GM19395 (cell line): ENCODE results near the gene CCDC57.
"Not testable (repeated sequence)": the region's sequence is repeated elsewhere in the genome, so short reads cannot be mapped to it uniquely, and the experiment has no call there.

ENCODE experiments used
- ATAC-seq: cut with Tn5 transposase; IDR thresholded peaks from one replicate; pipeline ENCODE4 v1.9.1; 2021; ENCODE audit warnings: mild to moderate bottlenecking, moderate library complexity; ENCODE audit not compliant: unreplicated experiment

Gene CCDC57

DNA sequence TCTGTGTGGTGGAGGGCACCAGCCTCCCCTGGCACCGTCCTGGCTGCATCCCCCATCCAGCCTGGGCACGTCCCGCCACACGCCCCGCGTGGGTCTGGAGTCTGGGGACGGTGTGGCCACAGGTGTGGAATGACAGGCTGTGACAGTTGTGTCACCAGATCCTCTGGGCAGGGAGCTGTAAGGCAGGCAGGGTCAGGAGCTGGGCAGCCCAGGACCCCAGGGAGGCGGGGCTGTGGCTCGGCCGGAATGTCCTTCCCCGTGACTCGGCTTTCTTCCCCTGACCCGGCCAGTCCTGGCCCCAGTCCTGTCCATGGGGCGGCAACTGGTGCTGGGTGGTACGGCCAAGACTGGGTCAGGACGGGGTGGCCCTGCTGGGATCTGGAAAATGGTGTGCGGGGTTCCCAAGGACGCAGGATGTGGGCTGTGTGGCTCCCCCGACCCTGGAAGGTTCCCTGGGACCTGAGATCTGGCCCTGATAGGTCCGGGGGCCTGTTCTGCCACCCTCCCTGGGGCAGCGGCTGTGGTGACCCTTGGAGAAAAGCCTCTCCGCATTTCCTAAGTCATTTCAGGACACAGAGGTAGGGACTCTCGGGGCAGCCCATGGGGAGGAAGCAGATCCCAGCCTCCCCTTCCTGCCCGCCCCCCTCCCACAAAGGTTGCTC, 12.9 kb upstream of the CCDC57 start:
- ATAC-seq: no peak

DNA sequence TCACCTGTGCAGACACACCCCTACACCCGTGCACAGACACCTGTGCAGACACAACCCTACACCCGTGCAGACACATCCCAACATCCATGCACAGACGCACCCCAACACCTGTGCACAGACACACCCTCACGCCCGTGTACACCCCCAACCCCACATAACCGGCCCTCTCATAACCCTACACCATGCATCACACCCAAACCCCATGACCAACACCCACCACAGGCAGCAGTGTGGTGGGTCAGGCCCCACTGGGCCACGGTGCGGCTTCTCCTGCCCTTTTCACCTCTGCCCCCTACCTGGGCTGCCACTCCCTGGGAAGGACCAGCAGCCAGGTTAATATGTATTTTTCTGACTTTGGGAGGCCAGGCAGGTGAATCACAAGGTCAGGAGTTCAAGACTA, 12.0 kb upstream of the CCDC57 start:
- ATAC-seq: no peak

DNA sequence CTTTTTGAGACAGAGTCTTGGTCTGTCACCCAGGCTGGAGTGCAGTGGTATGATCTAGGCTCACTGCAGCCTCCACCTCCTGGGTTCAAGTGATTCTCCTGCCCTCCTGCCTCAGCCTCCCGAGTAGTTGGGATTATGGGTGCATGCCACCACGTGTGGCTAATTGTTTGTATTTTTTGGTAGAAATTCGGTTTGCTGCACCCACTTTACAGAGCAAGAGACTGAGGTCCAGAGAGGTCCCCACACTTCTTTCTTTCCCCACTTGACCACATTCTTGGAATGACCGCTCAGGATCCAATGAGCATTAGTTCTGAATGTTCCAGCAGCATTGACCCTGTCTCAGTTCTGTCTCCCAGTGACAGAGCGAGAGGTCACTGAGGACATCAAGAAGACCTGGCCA, 10.9 kb upstream of the CCDC57 start:
- ATAC-seq: no peak

DNA sequence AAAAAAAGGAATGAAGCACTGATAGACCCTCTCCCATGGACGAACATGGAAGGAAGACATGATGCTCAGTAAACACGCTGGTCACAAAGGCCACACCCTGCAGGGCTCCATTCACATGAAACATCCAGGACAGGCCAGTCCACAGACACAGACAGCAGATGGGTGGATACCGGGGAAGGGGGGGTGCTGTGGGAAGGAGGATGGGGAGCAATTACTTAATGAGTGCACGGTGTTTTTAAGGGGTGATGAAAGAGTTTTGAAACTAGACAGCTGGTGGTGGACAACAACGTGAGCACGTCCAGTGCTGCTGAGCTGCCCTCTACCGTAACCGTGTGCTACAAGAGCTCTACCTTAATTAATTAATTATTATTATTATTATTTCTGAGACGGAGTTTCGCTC, 10.2 kb upstream of the CCDC57 start:
- no peak for ATAC-seq

DNA sequence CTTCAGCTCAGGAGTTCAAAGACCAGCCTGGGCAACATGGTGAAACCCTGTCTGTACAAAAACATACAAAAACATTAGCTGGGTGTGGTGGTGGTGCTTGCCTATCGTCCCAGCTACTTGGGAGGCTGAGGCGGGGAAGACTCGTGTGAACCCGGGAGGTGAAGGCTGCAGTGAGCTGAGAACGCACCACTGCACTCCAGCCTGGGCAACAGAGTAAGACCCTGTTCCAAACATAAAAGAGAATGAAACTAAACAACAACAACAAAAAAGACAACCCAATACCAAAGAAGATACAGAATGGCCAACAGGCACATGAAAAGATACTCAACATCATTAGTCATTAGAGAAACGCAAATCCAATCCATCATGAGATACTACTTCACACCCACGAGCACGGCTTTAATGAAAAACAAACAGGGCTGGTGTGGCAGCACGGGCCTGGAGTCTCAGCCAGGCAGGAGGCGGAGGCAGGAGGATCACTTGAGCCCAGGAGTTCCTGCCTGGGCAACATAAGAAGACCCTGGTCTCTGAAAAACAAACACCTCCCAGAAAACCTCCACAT, 8.8 kb upstream of the CCDC57 start:
- no peak for ATAC-seq

DNA sequence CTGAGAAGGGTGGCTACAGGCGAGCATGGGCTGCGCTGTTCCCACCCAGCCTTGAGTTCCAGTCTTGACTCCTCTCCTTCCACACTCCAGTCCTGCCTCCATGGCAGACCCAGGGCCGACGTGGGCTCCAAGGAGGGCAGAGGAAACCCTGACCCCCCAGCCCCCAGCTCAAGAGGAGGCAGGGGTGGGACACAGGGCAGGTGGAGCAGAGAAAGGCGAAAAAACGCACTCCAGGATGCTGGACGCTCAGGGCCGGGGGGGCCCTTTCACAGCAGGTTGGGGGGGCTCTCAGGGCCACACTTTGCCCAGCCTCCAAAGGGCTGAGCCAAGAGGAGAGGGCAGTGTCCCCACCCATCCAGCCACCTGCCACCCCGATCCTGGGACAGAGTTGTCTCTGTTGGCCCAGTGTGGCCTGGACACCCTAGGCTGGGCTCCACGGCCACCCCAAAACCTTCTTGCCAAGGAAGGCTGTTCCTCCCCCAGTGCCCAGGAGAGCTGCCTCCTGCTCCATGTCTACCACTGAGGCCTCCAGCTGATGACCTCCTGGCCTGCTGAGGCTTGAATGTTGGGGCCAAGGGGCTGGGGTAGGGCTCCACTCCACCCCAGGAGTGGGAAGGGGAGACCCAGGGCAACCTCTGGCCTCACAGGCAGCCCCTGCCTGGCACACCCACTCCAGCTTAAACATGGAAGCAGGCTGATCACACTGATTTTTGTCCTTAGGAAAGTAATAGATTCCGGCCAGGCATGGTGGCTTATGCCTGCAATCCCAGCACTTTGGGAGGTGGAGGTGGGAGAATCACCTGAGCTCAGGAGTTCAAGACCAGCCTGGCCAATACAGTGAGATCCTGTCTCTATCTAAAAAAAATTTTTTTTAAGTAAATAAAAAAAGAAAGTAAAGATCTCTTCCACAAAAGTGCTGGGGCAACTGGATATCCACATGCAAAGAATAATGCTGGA, 7.4 kb upstream of the CCDC57 start:
- ATAC-seq: no peak

DNA sequence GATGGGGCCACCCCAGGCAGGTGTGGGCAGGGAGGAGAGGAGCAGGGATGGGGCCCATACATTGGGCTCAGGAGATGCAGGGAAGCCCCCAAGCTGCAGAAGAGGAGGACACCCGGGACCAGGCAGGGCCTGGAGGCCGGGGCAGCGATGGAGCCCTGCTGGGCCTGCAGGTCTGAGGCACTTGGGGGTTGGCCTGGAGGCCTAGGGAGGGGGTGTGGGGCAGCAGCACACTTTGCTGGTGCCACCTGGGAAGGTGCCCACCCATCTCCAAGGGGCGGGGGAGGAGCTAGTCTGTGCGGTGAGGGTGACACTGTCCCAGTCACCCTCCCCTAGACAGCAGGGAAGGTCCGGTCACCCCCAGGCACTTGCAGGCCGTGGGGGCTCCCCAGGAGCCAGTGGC, 6.4 kb upstream of the CCDC57 start:
- ATAC-seq: no peak

DNA sequence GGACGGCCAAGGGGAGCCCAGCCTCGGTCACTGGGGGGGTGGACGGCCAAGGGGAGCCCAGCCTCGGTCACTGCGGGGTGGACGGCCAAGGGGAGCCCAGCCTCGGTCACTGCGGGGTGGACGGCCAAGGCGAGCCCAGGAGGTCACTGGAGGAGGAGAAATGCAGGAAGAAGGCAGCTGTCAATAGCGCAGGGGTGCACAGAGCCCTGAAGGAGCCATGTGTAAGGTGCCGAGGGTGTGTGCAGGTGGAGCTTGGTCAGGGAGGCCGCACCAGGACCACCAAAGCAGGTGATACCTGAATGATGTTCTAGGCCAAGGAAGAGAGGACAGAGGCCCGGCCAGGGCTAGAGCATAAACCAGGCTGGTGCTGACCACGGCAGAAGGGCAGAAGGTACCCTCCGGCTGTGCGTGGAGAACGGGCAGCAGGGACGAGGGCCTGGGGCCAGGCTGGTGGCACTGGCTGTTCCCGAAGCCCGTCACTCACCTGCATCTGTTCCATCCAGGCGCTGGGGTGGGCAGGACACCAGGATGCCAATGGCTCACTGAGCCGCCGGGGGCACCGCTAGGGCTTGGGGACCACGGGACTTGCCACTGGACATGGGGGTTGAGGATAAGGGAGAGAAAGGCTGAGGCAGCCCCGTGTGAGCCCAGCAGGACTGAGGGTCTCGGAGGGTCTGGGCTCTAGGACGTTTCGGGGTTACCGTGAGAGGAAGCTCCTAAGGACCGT, 5.9 kb upstream of the CCDC57 start:
- ATAC-seq: no peak

DNA sequence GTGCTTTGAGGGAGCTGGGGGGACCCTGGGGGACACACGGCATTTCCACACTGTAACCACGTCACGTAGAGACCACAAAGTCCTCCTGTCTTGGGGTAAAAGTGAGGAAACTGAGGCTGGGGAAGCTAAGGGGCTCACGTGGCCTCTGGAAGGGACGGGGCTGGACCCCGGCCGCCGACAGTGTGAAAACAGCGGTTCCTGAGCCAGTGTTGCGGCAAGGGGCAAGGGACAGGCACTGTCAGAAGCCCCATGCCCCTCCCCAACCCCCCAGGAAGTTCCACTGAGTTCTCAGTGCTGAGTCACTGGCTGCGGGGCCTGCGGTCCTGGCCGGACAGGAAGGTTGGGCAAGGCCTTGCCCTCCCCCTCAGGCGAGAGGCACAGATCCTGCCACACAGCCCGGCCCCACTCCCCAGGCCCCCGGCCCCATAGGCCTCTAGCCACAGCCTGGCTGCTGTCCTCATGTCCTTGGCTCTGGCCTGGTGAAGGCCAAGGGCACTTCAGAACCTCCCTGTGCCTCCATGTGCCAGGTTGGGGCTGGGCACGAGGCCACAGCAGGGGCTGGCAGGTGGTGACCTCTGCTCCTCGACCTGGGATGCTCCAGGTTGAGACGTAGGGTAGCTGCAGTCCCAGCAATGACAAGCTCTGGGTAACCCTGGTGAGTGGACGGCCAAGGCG, 5.0 kb upstream of the CCDC57 start:
- no peak for ATAC-seq

DNA sequence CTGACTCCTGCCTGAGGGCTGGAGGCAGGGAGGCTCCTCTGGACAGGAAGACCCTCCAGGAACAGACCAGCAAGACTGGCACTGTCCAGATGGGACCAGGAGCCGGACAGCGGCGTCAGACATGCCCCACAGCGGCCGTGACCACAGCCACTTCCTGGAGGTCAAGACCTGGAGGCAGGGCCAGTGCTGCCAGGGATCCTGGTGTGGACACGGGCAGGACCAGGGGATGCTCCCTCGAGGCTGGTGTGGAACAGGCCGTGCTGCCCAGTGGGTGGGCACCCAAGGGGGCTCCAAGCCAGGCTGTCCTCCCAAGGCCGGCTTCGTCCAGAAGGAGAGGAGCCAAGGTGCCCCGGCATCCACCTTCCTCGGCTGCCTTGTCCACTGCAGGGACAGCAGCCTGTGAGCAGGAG, 4.5 kb upstream of the CCDC57 start:
- no peak for ATAC-seq

DNA sequence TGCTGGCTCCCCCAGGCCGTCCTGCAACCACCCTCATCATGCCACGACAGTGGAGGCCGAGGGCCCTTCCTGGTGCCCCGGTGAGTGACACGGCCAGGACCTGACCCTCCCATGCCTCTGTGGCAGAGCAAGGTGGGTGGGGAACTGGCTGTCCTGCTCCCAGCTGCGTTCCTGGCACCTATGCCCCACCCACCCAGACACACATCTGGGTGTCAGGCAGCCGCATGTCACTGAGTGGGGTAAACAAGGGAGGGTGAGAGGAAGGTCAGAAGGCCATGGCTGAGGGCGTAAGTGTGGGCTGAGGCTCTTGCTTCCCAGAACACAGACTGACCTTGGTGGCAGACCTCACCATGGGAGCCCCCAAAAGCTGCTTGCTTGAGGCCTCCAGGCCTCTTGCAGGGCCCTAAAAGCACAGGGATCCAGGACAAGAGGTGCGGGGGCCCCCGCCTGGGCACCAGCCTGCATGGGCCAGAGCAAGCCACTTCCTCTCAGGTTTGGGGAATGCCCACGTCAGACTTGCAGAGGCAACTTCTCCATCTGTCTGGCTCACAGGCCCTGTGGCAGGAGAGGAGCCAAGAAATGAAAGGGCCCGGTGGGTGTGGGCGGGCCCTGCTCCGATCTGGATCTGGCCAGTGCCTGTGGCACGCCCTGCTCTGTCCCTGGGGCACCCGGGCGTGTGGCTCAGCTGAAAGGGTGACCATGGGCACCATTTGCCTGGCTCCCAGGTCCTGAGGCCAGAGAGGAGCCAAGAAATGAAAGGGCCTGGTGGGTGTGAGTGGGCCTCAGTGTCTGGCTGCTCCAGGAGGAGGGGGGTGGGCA, 3.9 kb upstream of the CCDC57 start:
- ATAC-seq: no peak

DNA sequence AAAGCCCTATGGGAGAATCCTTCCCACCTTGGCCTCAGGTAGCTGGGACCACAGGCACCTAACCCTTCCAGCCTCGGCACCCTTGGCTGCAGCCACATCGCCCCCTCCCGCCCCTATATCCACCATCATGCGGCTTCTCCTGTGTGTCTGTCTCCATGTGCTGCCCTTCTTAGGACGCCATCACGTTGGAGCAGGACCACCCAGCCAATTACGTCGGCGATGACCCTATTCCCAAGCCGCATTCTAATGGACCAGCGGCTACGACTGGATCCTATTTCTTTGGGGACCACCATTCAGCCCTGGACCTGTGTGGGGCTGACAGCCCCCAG, 3.3 kb upstream of the CCDC57 start:
- ATAC-seq: no peak

DNA sequence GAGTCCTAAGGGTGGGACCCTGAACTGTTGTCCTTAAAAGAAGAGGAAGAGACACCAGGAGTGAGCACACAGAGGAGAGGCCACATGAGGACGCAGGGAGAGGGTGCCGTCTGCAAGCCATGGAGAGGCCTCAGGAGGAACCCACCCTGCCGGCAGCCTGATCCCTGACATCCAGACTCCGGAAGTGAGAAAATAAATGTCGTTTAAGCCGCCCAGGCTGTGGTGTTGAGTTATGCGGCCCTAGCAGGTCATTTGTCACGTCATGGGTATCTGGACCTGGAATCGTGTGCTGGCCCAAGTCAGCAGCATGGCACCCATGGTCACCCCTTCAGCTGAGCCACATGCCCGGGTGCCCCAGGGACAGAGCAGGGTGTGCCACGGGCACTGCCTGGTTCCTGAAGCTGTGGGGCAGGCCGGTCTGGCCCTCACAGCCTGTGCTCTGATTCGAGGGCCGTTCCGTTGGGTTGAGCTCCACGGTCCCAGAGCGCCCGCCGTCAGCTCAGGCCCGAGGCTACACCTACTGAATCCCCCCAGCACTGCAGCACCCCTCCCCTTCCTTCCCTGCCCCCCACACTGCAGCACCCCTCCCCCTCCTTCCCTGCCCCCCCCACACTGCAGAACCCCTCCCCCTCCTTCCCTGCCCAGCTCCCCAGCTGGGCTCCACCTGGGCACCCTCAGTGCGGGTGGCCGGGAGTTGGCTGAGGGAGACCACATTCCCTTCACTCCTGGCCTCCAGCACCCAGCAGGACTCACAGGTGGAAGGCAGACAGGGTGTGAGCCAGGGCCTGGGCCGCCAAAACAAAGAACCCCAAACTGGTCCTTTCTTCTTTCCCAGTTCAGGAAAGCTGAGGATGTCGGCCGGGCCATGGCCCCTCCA, 2.7 kb upstream of the CCDC57 start:
- no peak for ATAC-seq

DNA sequence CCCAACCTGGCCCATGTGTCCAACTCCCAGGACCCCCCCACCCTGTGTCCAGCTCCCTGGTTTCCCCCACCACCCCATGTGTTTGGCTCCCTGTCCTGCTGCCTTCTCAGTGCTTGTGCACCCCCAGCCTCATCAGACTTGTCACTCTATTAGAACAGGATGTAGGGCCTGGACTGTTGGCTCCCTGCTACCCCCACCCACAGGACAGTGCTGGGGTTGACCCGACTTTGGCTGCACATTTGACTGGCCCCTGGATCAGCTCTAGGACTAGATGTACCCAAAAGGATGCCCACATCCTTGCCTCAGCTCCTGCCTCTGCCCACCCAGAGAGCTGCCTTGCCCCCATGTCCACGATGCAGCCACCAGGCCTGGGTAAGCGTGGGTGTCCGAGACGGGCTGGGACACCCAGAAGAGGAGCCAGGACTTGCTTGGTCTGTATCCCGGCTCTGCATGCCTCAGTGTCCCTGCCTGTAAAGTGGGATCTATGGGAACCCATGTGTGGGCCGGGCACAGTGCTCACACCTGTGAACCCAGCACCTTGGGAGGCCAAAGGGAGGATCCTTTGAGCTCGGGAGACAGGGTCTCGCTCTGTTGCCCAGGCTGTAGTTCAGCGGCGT, 1.5 kb upstream of the CCDC57 start:
- ATAC-seq: no peak

DNA sequence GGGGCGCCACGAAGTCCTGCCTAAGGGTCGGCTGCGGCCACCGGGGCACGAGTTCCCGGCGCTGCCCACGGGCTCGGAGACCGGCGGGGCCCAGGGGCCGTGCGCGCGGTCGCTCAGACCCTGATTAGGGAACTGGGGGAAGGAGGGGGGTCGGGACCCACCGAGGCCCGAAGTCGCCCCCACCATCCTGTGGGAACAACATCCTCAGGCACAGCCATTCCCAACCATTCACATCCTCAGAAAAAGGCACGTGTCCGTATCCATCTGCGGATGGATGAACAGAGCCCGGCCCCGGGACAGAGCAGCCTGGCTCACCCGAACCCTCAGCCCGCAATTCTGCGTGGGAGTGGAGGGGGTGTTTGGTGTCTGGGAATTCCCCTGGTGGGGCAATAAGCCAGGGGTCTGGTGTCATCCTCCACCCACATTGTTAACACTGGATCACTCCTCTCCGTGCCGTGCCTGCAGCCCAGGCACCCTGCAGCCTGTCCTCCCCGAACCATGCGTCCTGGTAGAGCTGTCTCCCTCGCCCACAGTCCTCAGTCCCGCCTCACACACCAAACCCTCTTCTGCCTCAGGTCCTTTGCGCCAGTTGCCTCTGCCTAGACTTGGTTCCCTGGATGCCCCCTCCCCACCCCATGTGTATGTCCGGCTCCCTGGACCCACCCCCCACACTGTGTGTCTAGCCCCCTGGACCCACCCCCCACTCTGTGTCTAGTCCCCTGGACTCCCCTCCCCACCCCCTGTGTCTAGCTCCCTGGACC, 789 bp upstream of the CCDC57 start:
- peak; percentile 22 for ATAC-seq

DNA sequence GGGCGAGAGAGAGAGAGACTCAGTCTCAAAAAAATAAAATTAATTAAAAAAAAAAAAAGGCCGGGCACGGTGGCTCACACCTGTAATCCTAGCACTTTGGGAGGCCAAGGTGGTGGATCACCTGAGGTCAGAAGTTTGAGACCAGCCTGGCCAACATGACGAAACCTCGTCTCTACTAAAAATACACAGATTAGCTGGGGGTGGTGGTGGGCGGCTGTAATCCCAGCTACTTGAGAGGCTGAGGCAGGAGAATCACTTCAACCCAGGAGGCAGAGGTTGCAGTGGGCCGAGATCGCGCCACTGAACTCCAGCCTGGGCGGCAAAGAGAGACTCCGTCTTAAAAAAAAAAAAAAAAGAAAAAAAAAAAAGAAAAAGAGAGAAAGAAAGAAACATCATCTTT, 2.0 kb downstream of the CCDC57 start:
- ATAC-seq: not testable (repeated sequence)

DNA sequence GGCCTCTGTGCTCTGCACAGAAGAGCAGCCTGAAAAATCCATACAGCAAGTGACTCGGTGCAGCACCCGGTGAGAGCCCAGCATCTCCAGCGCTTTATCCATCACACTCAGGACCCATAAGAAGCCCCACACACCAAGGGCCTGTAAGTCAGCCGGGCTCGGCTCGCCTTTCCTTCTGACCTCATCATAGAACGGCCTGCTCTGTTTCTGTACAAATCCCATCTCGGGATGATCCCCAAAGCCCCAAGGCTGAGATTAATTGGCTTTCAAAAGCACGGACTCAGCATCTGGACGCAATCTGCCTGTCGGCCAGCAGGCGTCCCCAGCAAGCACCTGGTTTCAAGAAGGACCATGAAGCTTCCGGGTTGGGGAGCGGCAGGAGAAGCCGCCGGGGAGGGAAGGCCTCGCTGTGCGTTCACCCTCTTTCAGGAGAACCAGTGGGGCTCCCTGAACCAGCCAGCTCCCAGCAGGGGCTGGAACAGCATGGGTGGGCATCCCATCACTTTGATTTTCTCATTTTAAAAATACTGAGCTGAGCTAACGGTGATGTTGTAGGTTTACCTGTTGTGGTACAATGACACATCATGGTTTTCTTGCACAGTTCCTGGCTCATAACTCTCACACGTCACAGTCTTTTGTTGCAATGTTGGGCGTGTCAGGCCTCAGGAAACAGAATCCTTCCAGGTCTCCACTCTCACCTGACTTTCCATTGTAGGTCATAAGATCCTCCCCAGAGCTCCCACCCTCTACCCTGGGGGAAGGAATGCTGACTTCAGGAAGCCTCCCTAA, 6.7 kb downstream of the CCDC57 start:
- ATAC-seq: no peak
